OCI-LY3 (cell line): ENCODE data around the gene C1QTNF12.

ENCODE experiments used
- EZH2phosphoT487 ChIP-seq: fragments of 200-600 bp; shearing (Covaris generic); IDR thresholded peaks from 2 replicates; pipeline ENCODE4 v1.6.1; 2018; ENCODE audit warnings: antibody characterized with exemption, mixed run types, low read depth
- TF ChIP-seq, protein P1 (sequence below): fragments of 200-600, 300-600 bp; sonication (generic); IDR thresholded peaks from 2 replicates; pipeline ENCODE4 v1.5.1; 2014; ENCODE audit warnings: antibody characterized with exemption, low read length, low read depth

DNA sequence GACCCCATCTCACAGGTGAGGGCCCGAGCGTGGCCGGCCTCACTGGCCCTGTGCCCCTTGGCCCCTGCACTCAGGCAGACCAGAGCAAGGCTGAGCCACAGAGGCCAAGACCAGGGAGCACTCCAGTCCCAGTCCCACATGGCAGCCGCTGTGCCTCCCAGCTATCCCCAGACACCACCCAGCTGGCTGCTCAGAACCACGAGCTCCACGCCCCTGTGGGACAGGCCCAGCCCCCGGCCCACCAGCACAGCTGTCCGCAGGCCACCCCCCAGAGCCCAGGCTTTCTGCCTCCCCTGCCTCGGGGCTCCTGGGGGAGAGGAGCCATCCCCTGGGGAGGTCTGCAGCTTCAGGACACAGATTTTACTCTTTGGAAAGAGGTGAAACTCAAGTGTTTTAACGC lies 9.1 kb upstream of the C1QTNF12 start:
- TF ChIP-seq, protein P1, sequence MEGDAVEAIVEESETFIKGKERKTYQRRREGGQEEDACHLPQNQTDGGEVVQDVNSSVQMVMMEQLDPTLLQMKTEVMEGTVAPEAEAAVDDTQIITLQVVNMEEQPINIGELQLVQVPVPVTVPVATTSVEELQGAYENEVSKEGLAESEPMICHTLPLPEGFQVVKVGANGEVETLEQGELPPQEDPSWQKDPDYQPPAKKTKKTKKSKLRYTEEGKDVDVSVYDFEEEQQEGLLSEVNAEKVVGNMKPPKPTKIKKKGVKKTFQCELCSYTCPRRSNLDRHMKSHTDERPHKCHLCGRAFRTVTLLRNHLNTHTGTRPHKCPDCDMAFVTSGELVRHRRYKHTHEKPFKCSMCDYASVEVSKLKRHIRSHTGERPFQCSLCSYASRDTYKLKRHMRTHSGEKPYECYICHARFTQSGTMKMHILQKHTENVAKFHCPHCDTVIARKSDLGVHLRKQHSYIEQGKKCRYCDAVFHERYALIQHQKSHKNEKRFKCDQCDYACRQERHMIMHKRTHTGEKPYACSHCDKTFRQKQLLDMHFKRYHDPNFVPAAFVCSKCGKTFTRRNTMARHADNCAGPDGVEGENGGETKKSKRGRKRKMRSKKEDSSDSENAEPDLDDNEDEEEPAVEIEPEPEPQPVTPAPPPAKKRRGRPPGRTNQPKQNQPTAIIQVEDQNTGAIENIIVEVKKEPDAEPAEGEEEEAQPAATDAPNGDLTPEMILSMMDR = no peak
- no peak for TF ChIP-seq EZH2phosphoT487
